ENCODE data around the gene IGFL3.

Gene IGFL3

GRCh38 chr19:46125447-46125846 is 959 bp upstream of the IGFL3 start:
- H3K9me2 ChIP-seq (ENCODE audit: low read depth, low read length) = no peaks in the 10 kb centered on the region
- H3K79me2 ChIP-seq (ENCODE audit: insufficient read depth, low read length) = no peaks in the 10 kb centered on the region
- no peaks in the 10 kb centered on the region for H3K4me1 ChIP-seq (ENCODE audit: insufficient read depth, low read length, severe bottlenecking)
- H3K9ac ChIP-seq (ENCODE audit: low read length) = no peak overlapping the region
- TF ChIP-seq EZH2 (IDR thresholded peaks at IDR 0.05; ENCODE audit: borderline replicate concordance, low read length) (no peak), CTCF (IDR thresholded peaks at IDR 0.05; ENCODE audit: low read length) (no peak)
- H3K36me3 ChIP-seq (ENCODE audit: insufficient read depth, low read length) = no peaks in the 10 kb centered on the region
- no peaks in the 10 kb centered on the region for H3K27me3 ChIP-seq (ENCODE audit: insufficient read depth, low read length)
- no peak overlapping the region for H3K4me3 ChIP-seq (ENCODE audit: low read depth, low read length, poor library complexity, severe bottlenecking)
- no peak overlapping the region for H2AFZ ChIP-seq (ENCODE audit: low read length)
- H3F3A ChIP-seq (ENCODE audit: insufficient read depth, low read length) = no peaks in the 10 kb centered on the region
- no peak overlapping the region for H3K27ac ChIP-seq (ENCODE audit: low read depth, low read length, poor library complexity, severe bottlenecking)
- H3K9me3 ChIP-seq (ENCODE audit: low read length) = no peaks in the 10 kb centered on the region
- H4K20me1 ChIP-seq (ENCODE audit: insufficient read depth, low read length) = no peaks in the 10 kb centered on the region
- no peak overlapping the region for H3K4me2 ChIP-seq (ENCODE audit: low read length)

- Histone ChIP-seq H3K4me1 (ENCODE audit: insufficient read depth, low read length, severe bottlenecking) (no peaks in the 10 kb centered on the region), H3K27me3 (ENCODE audit: insufficient read depth, low read length) (no peaks in the 10 kb centered on the region), H3K9ac (ENCODE audit: low read length) (no peak overlapping the region), H2AFZ (ENCODE audit: low read length) (no peak overlapping the region), H3K4me2 (ENCODE audit: low read length) (no peak overlapping the region), H3K9me3 (ENCODE audit: low read length) (no peaks in the 10 kb centered on the region), H4K20me1 (ENCODE audit: insufficient read depth, low read length) (no peaks in the 10 kb centered on the region), H3K9me2 (ENCODE audit: low read depth, low read length) (no peaks in the 10 kb centered on the region), H3K36me3 (ENCODE audit: insufficient read depth, low read length) (no peaks in the 10 kb centered on the region), H3F3A (ENCODE audit: insufficient read depth, low read length) (no peaks in the 10 kb centered on the region), H3K4me3 (ENCODE audit: low read depth, low read length, poor library complexity, severe bottlenecking) (no peak overlapping the region), H3K79me2 (ENCODE audit: insufficient read depth, low read length) (no peaks in the 10 kb centered on the region), H3K27ac (ENCODE audit: low read depth, low read length, poor library complexity, severe bottlenecking) (no peak overlapping the region)
- TF ChIP-seq EZH2 (IDR thresholded peaks at IDR 0.05; ENCODE audit: borderline replicate concordance, low read length) (no peak), CTCF (IDR thresholded peaks at IDR 0.05; ENCODE audit: low read length) (no peak)
These were observed 6.4 kb downstream of the IGFL3 start for GRCh38 chr19:46118136-46118535.

- H3K4me2 ChIP-seq (ENCODE audit: low read length) = no peak overlapping the region
These were observed 8.4 kb downstream of the IGFL3 start for GRCh38 chr19:46116121-46116520.

More at GRCh38 chr19:46116121-46116520, 8.4 kb downstream of the IGFL3 start:
- no peak overlapping the region for H3K27ac ChIP-seq (ENCODE audit: low read depth, low read length, poor library complexity, severe bottlenecking)
- H3K27me3 ChIP-seq (ENCODE audit: insufficient read depth, low read length) = no peaks in the 10 kb centered on the region
- no peaks in the 10 kb centered on the region for H3K36me3 ChIP-seq (ENCODE audit: insufficient read depth, low read length)
- H3K79me2 ChIP-seq (ENCODE audit: insufficient read depth, low read length) = no peaks in the 10 kb centered on the region
- H3F3A ChIP-seq (ENCODE audit: insufficient read depth, low read length) = no peaks in the 10 kb centered on the region
- no peak overlapping the region for H3K9ac ChIP-seq (ENCODE audit: low read length)
- no peak for TF ChIP-seq CTCF (IDR thresholded peaks at IDR 0.05; ENCODE audit: low read length)
- TF ChIP-seq EZH2 (IDR thresholded peaks at IDR 0.05; ENCODE audit: borderline replicate concordance, low read length) = no peak
- no peaks in the 10 kb centered on the region for H3K9me2 ChIP-seq (ENCODE audit: low read depth, low read length)
- H3K4me3 ChIP-seq (ENCODE audit: low read depth, low read length, poor library complexity, severe bottlenecking) = no peak overlapping the region
- H3K4me1 ChIP-seq (ENCODE audit: insufficient read depth, low read length, severe bottlenecking) = no peaks in the 10 kb centered on the region
- no peaks in the 10 kb centered on the region for H3K9me3 ChIP-seq (ENCODE audit: low read length)
- no peak overlapping the region for H2AFZ ChIP-seq (ENCODE audit: low read length)
- no peaks in the 10 kb centered on the region for H4K20me1 ChIP-seq (ENCODE audit: insufficient read depth, low read length)
